H1 (cell line): ENCODE measurements around the gene SPTBN4. TPM values are rescaled to one million over a fixed set of nuclear protein-coding genes. Genes with fewer than 3 reads are reported as not detected.

ENCODE experiments used
- BRCA1 ChIP-seq: IDR thresholded peaks from 2 replicates; pipeline ENCODE4 v1.6.1; 2012; ENCODE audit warnings: low read depth, low read length, improper control_type of control experiment
- EZH2 ChIP-seq: fragments of 200-600 bp; sonication (generic); IDR thresholded peaks from 2 replicates; pipeline ENCODE4 v1.7.1; 2012; ENCODE audit warnings: low read depth, mild to moderate bottlenecking, moderate library complexity, low read length, inconsistent platforms; ENCODE audit not compliant: severe bottlenecking
- FOSL1 ChIP-seq: IDR thresholded peaks from 2 replicates; pipeline ENCODE4 v1.6.1; 2011; ENCODE audit warnings: mild to moderate bottlenecking, low read depth, low read length, moderate library complexity; ENCODE audit not compliant: insufficient read depth
- GTF2F1 ChIP-seq: IDR thresholded peaks from 2 replicates; pipeline ENCODE4 v1.6.1; 2012; ENCODE audit warnings: low read depth, low read length, improper control_type of control experiment, borderline replicate concordance
- KDM5A ChIP-seq: fragments of 200-600 bp; IDR thresholded peaks from 2 replicates; pipeline ENCODE4 v1.7.1; 2012; ENCODE audit warnings: mild to moderate bottlenecking, low read length, inconsistent platforms, mixed read lengths
- MAX ChIP-seq: IDR thresholded peaks from 2 replicates; pipeline ENCODE4 v1.6.1; 2012; ENCODE audit warnings: inconsistent platforms
- POLR2A ChIP-seq, 2 experiments: IDR thresholded peaks; 1 replicate in 1 of 2; 2 replicates in 1 of 2; pipeline ENCODE4 v1.6.1; 2011; ENCODE audit warnings: low read depth in 2 of 2, low read length in 2 of 2, mild to moderate bottlenecking in 2 of 2; ENCODE audit errors: control extremely low read depth in 1 of 2
- POLR2AphosphoS5 ChIP-seq: IDR thresholded peaks from 2 replicates; pipeline ENCODE4 v1.6.1; 2011; ENCODE audit warnings: low read depth, low read length
- RAD21 ChIP-seq, 2 experiments: IDR thresholded peaks in 1 of 2; conservative IDR thresholded peaks in 1 of 2; 2 replicates each; pipeline ENCODE4 v1.6.1; 2011; ENCODE audit warnings: low read depth in 2 of 2, low read length in 2 of 2, improper control_type of control experiment in 1 of 2, inconsistent platforms in 1 of 2, mild to moderate bottlenecking in 1 of 2, moderate library complexity in 1 of 2
- RFX5 ChIP-seq: IDR thresholded peaks from 2 replicates; pipeline ENCODE4 v1.6.1; 2011; ENCODE audit warnings: low read depth, low read length, improper control_type of control experiment, borderline replicate concordance
- RNF2 ChIP-seq: fragments of 200-900, 300-1000 bp; sonication (generic); IDR thresholded peaks from 2 replicates; pipeline ENCODE4 v1.7.1; 2016; ENCODE audit warnings: borderline replicate concordance, low read depth, mild to moderate bottlenecking, antibody characterized with exemption, low read length; ENCODE audit not compliant: poor library complexity, severe bottlenecking; ENCODE audit errors: missing control alignments
- RXRA ChIP-seq: IDR thresholded peaks from 2 replicates; pipeline ENCODE4 v1.6.1; 2011; ENCODE audit warnings: low read depth, mild to moderate bottlenecking, low read length, moderate library complexity; ENCODE audit not compliant: insufficient read depth
- SAP30 ChIP-seq: fragments of 300-600 bp; sonication (generic); IDR thresholded peaks from 2 replicates; pipeline ENCODE4 v1.7.1; 2012; ENCODE audit warnings: low read length, moderate library complexity, mild to moderate bottlenecking, inconsistent platforms; ENCODE audit not compliant: insufficient read depth, insufficient replicate concordance
- TAF1 ChIP-seq: IDR thresholded peaks from 2 replicates; pipeline ENCODE4 v1.6.1; 2011; ENCODE audit warnings: mild to moderate bottlenecking, low read depth, low read length
- TAF7 ChIP-seq: optimal IDR thresholded peaks from 2 replicates; pipeline ENCODE3; 2011; ENCODE audit warnings: low read depth, mild to moderate bottlenecking, inconsistent platforms, low read length, moderate library complexity, borderline replicate concordance
- TBP ChIP-seq: IDR thresholded peaks from 2 replicates; pipeline ENCODE4 v1.6.1; 2011; ENCODE audit warnings: low read depth, low read length, improper control_type of control experiment
- polyA plus RNA-seq, 7 experiments: library from polyadenylated mRNA; depleted of rRNA in 3 of 7; stranded (reverse) in 5 of 7; unstranded in 2 of 7; fragments of >200 nt in 5 of 7; fragments of 200-250 nt in 2 of 7; gene quantifications; 1 replicate in 5 of 7; 2 replicates in 1 of 7; 4 replicates in 1 of 7; pipeline versions ENCODE4 v1.2.1 to v1.2.3, GENCODE V29; 2011 to 2013; ENCODE audit warnings: missing spikeins in 2 of 7, mixed read lengths in 2 of 7
- total RNA-seq: library from RNA; stranded (reverse); fragmentation: NEBNext Ultra II Directional; extraction: Animal tissue kit (Norgen Biotek cat#: 25700); gene quantifications from 2 replicates; pipeline ENCODE4 v1.2.1, GENCODE V29; 2021
- TF ChIP-seq, protein P1 (sequence below): IDR thresholded peaks from 2 replicates; pipeline ENCODE4 v1.6.1; 2012; ENCODE audit warnings: low read length, inconsistent platforms
- TF ChIP-seq, protein P2 (sequence below): IDR thresholded peaks from 2 replicates; pipeline ENCODE4 v1.6.1; 2011; ENCODE audit warnings: low read depth, mild to moderate bottlenecking, low read length; ENCODE audit not compliant: insufficient read depth

SPTBN4 gene
- total and polyA plus RNA-seq, 2 of the 8 experiments (the other 6 are each of a cell fraction or from before 2014, with no cell fraction given) = 1.9 to 3.0 TPM

GRCh38 chr19:40444000-40444824 is 22.6 kb upstream of the SPTBN4 start, which contains the start of gene SERTAD3 (continued):
- peak; percentile 33 to 54 for TF ChIP-seq POLR2A (IDR thresholded peaks at IDR 0.05; ENCODE audit: control extremely low read depth in 1 of 2, low read depth in 2 of 2, low read length in 2 of 2)
- no peak for TF ChIP-seq RFX5
- TF ChIP-seq GTF2F1 = no peak
- peak; percentile 54 for TF ChIP-seq TAF1
- peak; percentile 25 for TF ChIP-seq TAF7
- TF ChIP-seq RAD21 (IDR thresholded peaks at IDR 0.05 in 1 of 2, conservative IDR thresholded peaks at IDR 0.05 in 1 of 2; ENCODE audit: low read depth in 2 of 2, low read length in 2 of 2) = no peak
- TF ChIP-seq, protein P1, sequence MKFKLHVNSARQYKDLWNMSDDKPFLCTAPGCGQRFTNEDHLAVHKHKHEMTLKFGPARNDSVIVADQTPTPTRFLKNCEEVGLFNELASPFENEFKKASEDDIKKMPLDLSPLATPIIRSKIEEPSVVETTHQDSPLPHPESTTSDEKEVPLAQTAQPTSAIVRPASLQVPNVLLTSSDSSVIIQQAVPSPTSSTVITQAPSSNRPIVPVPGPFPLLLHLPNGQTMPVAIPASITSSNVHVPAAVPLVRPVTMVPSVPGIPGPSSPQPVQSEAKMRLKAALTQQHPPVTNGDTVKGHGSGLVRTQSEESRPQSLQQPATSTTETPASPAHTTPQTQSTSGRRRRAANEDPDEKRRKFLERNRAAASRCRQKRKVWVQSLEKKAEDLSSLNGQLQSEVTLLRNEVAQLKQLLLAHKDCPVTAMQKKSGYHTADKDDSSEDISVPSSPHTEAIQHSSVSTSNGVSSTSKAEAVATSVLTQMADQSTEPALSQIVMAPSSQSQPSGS = no peak
- TF ChIP-seq KDM5A = no peak
- TF ChIP-seq, protein P2, sequence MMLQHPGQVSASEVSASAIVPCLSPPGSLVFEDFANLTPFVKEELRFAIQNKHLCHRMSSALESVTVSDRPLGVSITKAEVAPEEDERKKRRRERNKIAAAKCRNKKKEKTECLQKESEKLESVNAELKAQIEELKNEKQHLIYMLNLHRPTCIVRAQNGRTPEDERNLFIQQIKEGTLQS = no peak
- TF ChIP-seq BRCA1 = no peak
- no peak for TF ChIP-seq RXRA
- no peak for TF ChIP-seq RNF2
- TF ChIP-seq FOSL1 = no peak
- TF ChIP-seq MAX = no peak
- peak; percentile 74 for TF ChIP-seq POLR2AphosphoS5
- TF ChIP-seq SAP30 = no peak
- peak; percentile 49; the same call in 1 of the 2 replicates for TF ChIP-seq TBP
- no peak for TF ChIP-seq EZH2
